NCI-H2107 treated with DMSO at 0.1 percent for 48 hours (cell line): ENCODE measurements around the gene ZNF606.

Source experiments
- DNase-seq: peaks from one replicate; lab custom pipeline; 2025; ENCODE audit not compliant: unreplicated experiment; lab: John Stamatoyannopoulos, UW

Gene ZNF606

DNA sequence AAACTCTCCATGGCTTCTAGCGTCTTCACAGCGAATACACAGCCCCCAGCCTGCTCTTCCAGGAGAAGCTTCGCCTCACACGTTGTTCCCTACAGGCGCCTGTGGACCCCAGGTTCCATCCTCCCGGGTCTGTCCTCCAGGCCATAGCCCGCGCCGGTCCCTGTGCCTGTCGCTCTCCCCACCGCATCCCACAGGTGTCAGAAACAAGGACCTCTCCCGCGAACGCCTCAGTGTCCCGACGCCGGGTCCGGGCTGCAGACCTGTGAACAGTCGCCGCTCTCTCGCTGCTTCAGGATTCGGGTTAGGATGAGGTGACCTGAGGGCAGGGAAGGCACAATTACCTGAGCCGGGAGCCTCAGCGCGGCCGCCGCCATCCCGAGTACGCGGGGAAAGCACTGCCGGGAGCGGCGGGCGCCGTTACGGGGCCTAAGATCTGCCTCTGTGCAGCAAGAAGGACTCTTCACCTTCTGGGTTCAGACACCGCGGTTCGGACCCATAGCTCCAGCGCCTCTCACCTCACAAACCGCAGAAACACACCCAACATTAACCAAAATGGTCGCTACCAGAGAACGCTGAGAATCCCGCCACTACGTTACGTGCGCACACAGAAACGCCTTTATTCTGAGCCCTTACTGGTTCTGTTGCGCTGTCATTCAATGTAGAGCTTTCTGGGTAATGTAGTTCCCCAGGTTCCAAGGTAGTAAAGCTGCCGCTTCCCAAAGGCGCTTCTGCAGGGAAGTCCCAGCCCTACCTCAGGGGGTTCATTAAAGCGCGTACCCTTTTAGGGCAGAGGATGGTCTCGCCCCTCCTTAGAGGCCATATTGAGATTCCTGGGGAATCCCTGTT is 67.6 kb downstream of the ZNF606 start, which contains the start of gene ZNF418:
Gene ZNF418 (minus strand): TSS at position 583 of the 846 bp plus-strand sequence. CDS start 1,580 bp downstream, outside the sequence.
- no peak for DNase-seq

DNA sequence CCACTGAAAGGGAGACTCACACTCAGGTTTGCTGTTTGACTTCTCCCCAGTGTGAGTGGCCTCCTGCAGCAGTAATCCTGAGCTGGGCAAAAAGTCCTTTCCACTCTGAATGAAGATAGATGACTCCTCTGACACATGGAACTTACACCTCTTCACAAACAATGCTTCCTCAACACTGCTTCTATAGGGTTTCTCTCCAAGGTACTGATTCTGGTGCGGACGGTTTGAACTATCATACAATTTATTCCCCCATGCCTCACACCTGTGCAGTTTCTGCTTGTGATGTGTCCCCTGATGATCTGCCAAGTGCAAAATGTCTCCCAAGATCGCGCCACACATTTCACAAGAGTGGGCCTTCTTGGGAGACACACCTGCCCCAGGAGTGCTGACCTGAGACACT is 75.0 kb downstream of the ZNF606 start:
- no peak for DNase-seq
